ENCODE measurements around the gene MFN2.

- no peak for TF ChIP-seq CTCF (IDR thresholded peaks at IDR 0.05; ENCODE audit: low read depth, low read length, missing input control)
- no peak for TF ChIP-seq RAD21 (IDR thresholded peaks at IDR 0.05)
- no peak for TF ChIP-seq YY1 (IDR thresholded peaks at IDR 0.05)
- no peak for TF ChIP-seq TAF1 (conservative IDR thresholded peaks at IDR 0.05)
- no peak for TF ChIP-seq JUND (IDR thresholded peaks at IDR 0.05)
- TF ChIP-seq GABPA (IDR thresholded peaks at IDR 0.05 in 1 of 2, conservative IDR thresholded peaks at IDR 0.05 in 1 of 2), result no peak
- TF ChIP-seq RXRA (IDR thresholded peaks at IDR 0.05), result no peak
- no peak for TF ChIP-seq HNF4G (IDR thresholded peaks at IDR 0.05)
- no peak for TF ChIP-seq REST (IDR thresholded peaks at IDR 0.05)
- TF ChIP-seq FOXA1 (IDR thresholded peaks at IDR 0.05), result no peak
- TF ChIP-seq EGR1 (IDR thresholded peaks at IDR 0.05; ENCODE audit: low read depth in 2 of 2), result no peak
These were observed 27.0 kb downstream of the MFN2 start for GRCh38 chr1:12007204-12007603.

Measured in liver (tissue), 3 donors.